Measurements from ENCODE around the gene MAP1S. TPM values are rescaled to one million over a fixed set of nuclear protein-coding genes. Genes with fewer than 3 reads are reported as not detected.

The MAP1S gene
- total and polyA plus RNA-seq, 2 of the 13 experiments (the other 11 are each of a cell fraction or from before 2014, with no cell fraction given), result 3.8 to 7.3 TPM

DNA sequence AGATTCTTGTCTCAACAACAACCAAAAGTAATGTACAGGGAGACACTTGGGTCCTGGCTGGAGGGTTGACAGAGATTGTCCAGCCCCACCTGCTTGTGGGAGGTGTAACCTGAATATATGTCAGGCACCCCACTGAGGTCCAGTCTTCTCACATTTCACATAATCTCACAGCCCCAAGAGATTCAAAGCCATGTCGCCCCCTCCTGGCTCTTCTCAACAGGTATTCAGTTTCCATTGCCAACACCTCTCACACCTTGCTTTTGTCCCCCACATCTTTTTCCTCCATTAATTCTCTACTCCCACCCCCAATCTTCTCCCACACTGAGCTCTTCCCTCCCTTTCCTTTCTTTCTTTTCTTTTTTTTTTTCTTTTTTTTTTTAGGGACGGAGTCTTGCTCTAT lies 42.3 kb upstream of the MAP1S start:
- peak; percentile 12 for DNase-seq (ENCODE audit: low spot score)
- no TSS peak for BruUV-seq (replicated peaks)
- POLR2A ChIA-PET, result no interaction called here

DNA sequence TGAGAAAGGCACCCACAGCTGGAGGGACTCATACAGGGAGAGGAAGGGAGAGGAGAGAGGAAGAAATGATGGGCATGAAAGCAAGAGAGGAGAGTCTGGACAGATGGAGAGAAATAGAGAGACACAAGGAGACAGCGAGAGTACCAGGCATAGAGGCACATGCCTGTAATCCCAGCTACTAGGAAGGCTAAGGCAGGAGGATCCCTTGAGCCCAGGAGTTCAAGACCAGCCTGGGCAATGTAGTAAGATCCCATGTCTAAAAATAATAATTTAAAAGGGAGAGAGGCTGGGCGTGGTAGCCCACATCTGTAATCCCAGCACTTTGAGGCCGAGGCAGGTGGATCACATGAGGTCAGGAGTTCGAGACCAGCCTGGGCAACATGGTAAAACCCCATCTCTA lies 40.4 kb upstream of the MAP1S start:
- no peak for TF ChIP-seq NRL (CRISPR knock-in tag; IDR thresholded peaks at IDR 0.05; ENCODE audit: borderline replicate concordance)
- no peak for TF ChIP-seq SIN3A (IDR thresholded peaks at IDR 0.05; ENCODE audit: borderline replicate concordance, low read depth, low read length)
- TF ChIP-seq, protein P1, sequence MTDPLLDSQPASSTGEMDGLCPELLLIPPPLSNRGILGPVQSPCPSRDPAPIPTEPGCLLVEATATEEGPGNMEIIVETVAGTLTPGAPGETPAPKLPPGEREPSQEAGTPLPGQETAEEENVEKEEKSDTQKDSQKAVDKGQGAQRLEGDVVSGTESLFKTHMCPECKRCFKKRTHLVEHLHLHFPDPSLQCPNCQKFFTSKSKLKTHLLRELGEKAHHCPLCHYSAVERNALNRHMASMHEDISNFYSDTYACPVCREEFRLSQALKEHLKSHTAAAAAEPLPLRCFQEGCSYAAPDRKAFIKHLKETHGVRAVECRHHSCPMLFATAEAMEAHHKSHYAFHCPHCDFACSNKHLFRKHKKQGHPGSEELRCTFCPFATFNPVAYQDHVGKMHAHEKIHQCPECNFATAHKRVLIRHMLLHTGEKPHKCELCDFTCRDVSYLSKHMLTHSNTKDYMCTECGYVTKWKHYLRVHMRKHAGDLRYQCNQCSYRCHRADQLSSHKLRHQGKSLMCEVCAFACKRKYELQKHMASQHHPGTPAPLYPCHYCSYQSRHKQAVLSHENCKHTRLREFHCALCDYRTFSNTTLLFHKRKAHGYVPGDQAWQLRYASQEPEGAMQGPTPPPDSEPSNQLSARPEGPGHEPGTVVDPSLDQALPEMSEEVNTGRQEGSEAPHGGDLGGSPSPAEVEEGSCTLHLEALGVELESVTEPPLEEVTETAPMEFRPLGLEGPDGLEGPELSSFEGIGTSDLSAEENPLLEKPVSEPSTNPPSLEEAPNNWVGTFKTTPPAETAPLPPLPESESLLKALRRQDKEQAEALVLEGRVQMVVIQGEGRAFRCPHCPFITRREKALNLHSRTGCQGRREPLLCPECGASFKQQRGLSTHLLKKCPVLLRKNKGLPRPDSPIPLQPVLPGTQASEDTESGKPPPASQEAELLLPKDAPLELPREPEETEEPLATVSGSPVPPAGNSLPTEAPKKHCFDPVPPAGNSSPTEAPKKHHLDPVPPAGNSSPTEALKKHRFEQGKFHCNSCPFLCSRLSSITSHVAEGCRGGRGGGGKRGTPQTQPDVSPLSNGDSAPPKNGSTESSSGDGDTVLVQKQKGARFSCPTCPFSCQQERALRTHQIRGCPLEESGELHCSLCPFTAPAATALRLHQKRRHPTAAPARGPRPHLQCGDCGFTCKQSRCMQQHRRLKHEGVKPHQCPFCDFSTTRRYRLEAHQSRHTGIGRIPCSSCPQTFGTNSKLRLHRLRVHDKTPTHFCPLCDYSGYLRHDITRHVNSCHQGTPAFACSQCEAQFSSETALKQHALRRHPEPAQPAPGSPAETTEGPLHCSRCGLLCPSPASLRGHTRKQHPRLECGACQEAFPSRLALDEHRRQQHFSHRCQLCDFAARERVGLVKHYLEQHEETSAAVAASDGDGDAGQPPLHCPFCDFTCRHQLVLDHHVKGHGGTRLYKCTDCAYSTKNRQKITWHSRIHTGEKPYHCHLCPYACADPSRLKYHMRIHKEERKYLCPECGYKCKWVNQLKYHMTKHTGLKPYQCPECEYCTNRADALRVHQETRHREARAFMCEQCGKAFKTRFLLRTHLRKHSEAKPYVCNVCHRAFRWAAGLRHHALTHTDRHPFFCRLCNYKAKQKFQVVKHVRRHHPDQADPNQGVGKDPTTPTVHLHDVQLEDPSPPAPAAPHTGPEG (CRISPR knock-in tag; IDR thresholded peaks at IDR 0.05), result no peak
- no peak for TF ChIP-seq MTA1 (CRISPR knock-in tag; IDR thresholded peaks at IDR 0.05; ENCODE audit: borderline replicate concordance)
- TF ChIP-seq SMARCC2 (IDR thresholded peaks at IDR 0.05), result no peak
- TF ChIP-seq SP2 (CRISPR knock-in tag; IDR thresholded peaks at IDR 0.05), result no peak
- TF ChIP-seq ZSCAN20 (CRISPR knock-in tag; IDR thresholded peaks at IDR 0.05; ENCODE audit: borderline replicate concordance), result no peak
- Histone ChIP-seq H4K20me1 (ENCODE audit: insufficient read depth, low read length) (no peaks in the 10 kb centered on the region), H3K9ac (ENCODE audit: insufficient read depth, low read depth, low read length) (no peak overlapping the region), H3K27me3 (ENCODE audit: control insufficient read depth in 1 of 2, insufficient read depth in 2 of 2, low read length in 2 of 2) (peaks cover 3 to 16% of the 10 kb centered on the region in 2 experiments; a peak in 3 of 5 replicates), H3K4me1 (ENCODE audit: insufficient read depth, low read length) (no peaks in the 10 kb centered on the region), H3K9me3 (ENCODE audit: low read length) (no peaks in the 10 kb centered on the region), H3K79me2 (ENCODE audit: insufficient read depth, low read length) (no peaks in the 10 kb centered on the region), H3K4me2 (ENCODE audit: low read depth, low read length) (no peak overlapping the region), H3K36me3 (replicated peaks in 1 of 2; ENCODE audit: control insufficient read depth in 1 of 2, insufficient read depth in 2 of 2, low read length in 2 of 2) (no peaks in the 10 kb centered on the region), H3K27ac (ENCODE audit: extremely low read length, insufficient read depth, low read length) (no peak overlapping the region), H2AFZ (ENCODE audit: low read length) (no peak overlapping the region), H3K4me3 (replicated peaks in 1 of 3; ENCODE audit: insufficient read depth in 1 of 3, low read depth in 2 of 3, low read length in 3 of 3) (no peak overlapping the region)
- CTCF ChIA-PET (ENCODE audit: low intra/inter-chr PET ratio, low total read pairs), result no interaction called here
- intact Hi-C loops (cut with micrococcal nuclease; ENCODE audit: unreplicated experiment) (no loop called here), in situ Hi-C loops (cut with HindIII; ENCODE audit: extremely low pct_ligation_motif_present, low pct_unique_long_range_greater_than_20kb) (no loop called here)
- 3% methylated on average over 4 of the region's 4 CpGs for WGBS (ENCODE audit: low lambda C conversion rate)
- DNase-seq (ENCODE audit: low spot score), result no peak
- no peak for ATAC-seq
- POLR2A ChIA-PET, result no interaction called here
- no TSS peak for BruUV-seq (replicated peaks)
- FAIRE-seq, result no peak

More for the DNA sequence above, 42.3 kb upstream of the MAP1S start:
- in situ Hi-C loops (cut with HindIII; ENCODE audit: extremely low pct_ligation_motif_present, low pct_unique_long_range_greater_than_20kb) (no loop called here), intact Hi-C loops (cut with micrococcal nuclease; ENCODE audit: unreplicated experiment) (no loop called here)
- no peaks in the 10 kb centered on the region for H3K36me3 ChIP-seq (replicated peaks in 1 of 2; ENCODE audit: control insufficient read depth in 1 of 2, insufficient read depth in 2 of 2, low read length in 2 of 2)
- ATAC-seq (no peak), FAIRE-seq (no peak)
- H3K27ac ChIP-seq (ENCODE audit: extremely low read length, insufficient read depth, low read length), result no peak overlapping the region
- H3K27me3 ChIP-seq (ENCODE audit: control insufficient read depth in 1 of 2, insufficient read depth in 2 of 2, low read length in 2 of 2), result peaks cover 3 to 17% of the 10 kb centered on the region in 2 experiments; a peak in 3 of 5 replicates
- peak; percentile 35 for TF ChIP-seq STAG1 (CRISPR knock-in tag; IDR thresholded peaks at IDR 0.05)
- no peak for TF ChIP-seq ZNF749 (CRISPR knock-in tag; IDR thresholded peaks at IDR 0.05; ENCODE audit: borderline replicate concordance)
- TF ChIP-seq, protein P2, sequence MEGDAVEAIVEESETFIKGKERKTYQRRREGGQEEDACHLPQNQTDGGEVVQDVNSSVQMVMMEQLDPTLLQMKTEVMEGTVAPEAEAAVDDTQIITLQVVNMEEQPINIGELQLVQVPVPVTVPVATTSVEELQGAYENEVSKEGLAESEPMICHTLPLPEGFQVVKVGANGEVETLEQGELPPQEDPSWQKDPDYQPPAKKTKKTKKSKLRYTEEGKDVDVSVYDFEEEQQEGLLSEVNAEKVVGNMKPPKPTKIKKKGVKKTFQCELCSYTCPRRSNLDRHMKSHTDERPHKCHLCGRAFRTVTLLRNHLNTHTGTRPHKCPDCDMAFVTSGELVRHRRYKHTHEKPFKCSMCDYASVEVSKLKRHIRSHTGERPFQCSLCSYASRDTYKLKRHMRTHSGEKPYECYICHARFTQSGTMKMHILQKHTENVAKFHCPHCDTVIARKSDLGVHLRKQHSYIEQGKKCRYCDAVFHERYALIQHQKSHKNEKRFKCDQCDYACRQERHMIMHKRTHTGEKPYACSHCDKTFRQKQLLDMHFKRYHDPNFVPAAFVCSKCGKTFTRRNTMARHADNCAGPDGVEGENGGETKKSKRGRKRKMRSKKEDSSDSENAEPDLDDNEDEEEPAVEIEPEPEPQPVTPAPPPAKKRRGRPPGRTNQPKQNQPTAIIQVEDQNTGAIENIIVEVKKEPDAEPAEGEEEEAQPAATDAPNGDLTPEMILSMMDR (CRISPR knock-in tag; IDR thresholded peaks at IDR 0.05), result peak; percentile 43
- TF ChIP-seq ETV5 (CRISPR knock-in tag; IDR thresholded peaks at IDR 0.05; ENCODE audit: borderline replicate concordance), result no peak
- 0 out of 2 replicates have a peak, but pooled peaks have one; percentile 22 for TF ChIP-seq SMC3 (IDR thresholded peaks at IDR 0.05; ENCODE audit: low read length)
- no peaks in the 10 kb centered on the region for H3K4me1 ChIP-seq (ENCODE audit: insufficient read depth, low read length)
- no peaks in the 10 kb centered on the region for H3K79me2 ChIP-seq (ENCODE audit: insufficient read depth, low read length)
- CTCF ChIA-PET (ENCODE audit: low intra/inter-chr PET ratio, low total read pairs), result no interaction called here
- H3K4me3 ChIP-seq (replicated peaks in 1 of 3; ENCODE audit: insufficient read depth in 1 of 3, low read depth in 2 of 3, low read length in 3 of 3), result no peak overlapping the region
- 42% methylated on average over 2 of the region's 2 CpGs for WGBS (ENCODE audit: low lambda C conversion rate)
- no peak overlapping the region for H2AFZ ChIP-seq (ENCODE audit: low read length)
- H3K9me3 ChIP-seq (ENCODE audit: low read length), result no peaks in the 10 kb centered on the region
- no peak overlapping the region for H3K9ac ChIP-seq (ENCODE audit: insufficient read depth, low read depth, low read length)
- no peak overlapping the region for H3K4me2 ChIP-seq (ENCODE audit: low read depth, low read length)
- H4K20me1 ChIP-seq (ENCODE audit: insufficient read depth, low read length), result no peaks in the 10 kb centered on the region
